Omental fat pad (tissue), 4 donors: ENCODE measurements around the gene BICRAL. TPM values are rescaled to one million over a fixed set of nuclear protein-coding genes. Genes with fewer than 3 reads are reported as not detected.

ENCODE experiments used
- ATAC-seq: fragments of 150-250 bp; one replicate; pipeline ENCODE4 v1.9.1; 2016; ENCODE audit warnings: mild to moderate bottlenecking, moderate library complexity; ENCODE audit not compliant: low FRiP score
- DNase-seq: peaks from one replicate; pipeline ENCODE4 v3.0.0-alpha.2; 2019; ENCODE audit warnings: low spot score
- CTCF ChIP-seq, 3 donors: fragments of 450-650 bp; IDR thresholded peaks; one replicate each; pipeline ENCODE4 v1.5.1; 2016 to 2017; ENCODE audit warnings: antibody characterized with exemption in 3 of 3, mild to moderate bottlenecking in 3 of 3, moderate library complexity in 2 of 3
- total RNA-seq, 4 donors: library from RNA; depleted of rRNA; stranded (reverse); fragments of >200 nt; gene quantifications; one replicate each; pipeline ENCODE4 v1.1.0, GENCODE V29; 2016

Gene BICRAL
- total RNA-seq, 4 donors from 2014 or later, result 7.6 to 18.8 (median 12.9) TPM

- no peak for ATAC-seq
- no peak for TF ChIP-seq CTCF (IDR thresholded peaks at IDR 0.05)
- DNase-seq, result no peak
Observed at GRCh38 chr6:42745083-42745639, 36.7 kb upstream of the BICRAL start.

GRCh38 chr6:42745640-42746462, 36.0 kb upstream of the BICRAL start, which contains the start of gene TBCC:
Gene TBCC, minus strand, starts transcription at chr6:42746103. Its CDS starts 30 bp downstream, at chr6:42746073.
- ATAC-seq (peak; percentile 91), DNase-seq (peak; percentile 84)
- no peak for TF ChIP-seq CTCF (IDR thresholded peaks at IDR 0.05)

GRCh38 chr6:42746463-42747391, 35.1 kb upstream of the BICRAL start:
- ATAC-seq (peak; percentile 69), DNase-seq (no peak)
- no peak for TF ChIP-seq CTCF (IDR thresholded peaks at IDR 0.05)

GRCh38 chr6:42748203-42748898, 33.5 kb upstream of the BICRAL start:
- ATAC-seq (no peak), DNase-seq (no peak)
- TF ChIP-seq CTCF (IDR thresholded peaks at IDR 0.05), result no peak

- DNase-seq, result no peak
- no peak for TF ChIP-seq CTCF (IDR thresholded peaks at IDR 0.05)
- ATAC-seq, result no peak
Observed at GRCh38 chr6:42751055-42751454, 30.8 kb upstream of the BICRAL start.

- no peak for TF ChIP-seq CTCF (IDR thresholded peaks at IDR 0.05)
- ATAC-seq (no peak), DNase-seq (no peak)
Observed at GRCh38 chr6:42754759-42755158, 27.1 kb upstream of the BICRAL start.
